IMR-90 (cell line): ENCODE results near the gene AKAP8L. TPM values are rescaled to one million over a fixed set of nuclear protein-coding genes. Genes with fewer than 3 reads are reported as not detected.

Source experiments
- ATAC-seq: fragments of 200-7000 bp; cut with Tn5 transposase; 2 replicates; pipeline ENCODE4 v1.9.1; 2020; ENCODE audit warnings: low read depth, mild to moderate bottlenecking, moderate library complexity
- BruUV-seq: library from RNA; stranded (reverse); fragments of 400-500 nt; replicated peaks from 2 replicates; lab custom pipeline; 2021; lab: Mats Ljungman, UMichigan
- CTCF ChIA-PET: fragments of 300-600 bp; formaldehyde crosslinking; extraction: SDS; loops from one replicate; lab custom pipeline; 2021; ENCODE audit warnings: antibody characterized with exemption; lab: Yijun Ruan, JAX
- POLR2A ChIA-PET: fragments of 300-600 bp; sonication (Branson Sonifier 250); formaldehyde crosslinking; loops from one replicate; lab custom pipeline; 2022; ENCODE audit warnings: antibody characterized with exemption; ENCODE audit not compliant: unreplicated experiment; lab: Charles Lee
- DNase-seq: peaks from one replicate; pipeline ENCODE4 v3.0.0; 2013
- H2AFZ ChIP-seq: replicated peaks from 2 replicates; pipeline ENCODE3; 2013; ENCODE audit warnings: low read length, mild to moderate bottlenecking; ENCODE audit not compliant: poor library complexity
- H2AK5ac ChIP-seq: 2 replicates; pipeline ENCODE4 v1.6.1; 2013; ENCODE audit warnings: low read depth, low read length, inconsistent platforms
- H2AK9ac ChIP-seq: replicated peaks from 2 replicates; pipeline ENCODE3; 2013; ENCODE audit warnings: mild to moderate bottlenecking, low read depth, low read length, moderate library complexity; ENCODE audit not compliant: poor library complexity
- H2BK120ac ChIP-seq: 2 replicates; pipeline ENCODE4 v1.6.1; 2013; ENCODE audit warnings: low read depth, low read length, inconsistent platforms
- H2BK15ac ChIP-seq: 3 replicates; pipeline ENCODE4 v1.6.1; 2013; ENCODE audit warnings: low read depth, low read length, inconsistent platforms
- H2BK20ac ChIP-seq: 2 replicates; pipeline ENCODE4 v1.6.1; 2013; ENCODE audit warnings: low read depth, mild to moderate bottlenecking, inconsistent platforms, low read length, moderate library complexity
- H2BK5ac ChIP-seq: 2 replicates; pipeline ENCODE4 v1.6.1; 2013; ENCODE audit warnings: mild to moderate bottlenecking, low read depth, low read length, inconsistent platforms; ENCODE audit not compliant: poor library complexity, severe bottlenecking
- H3K14ac ChIP-seq: replicated peaks from 2 replicates; pipeline ENCODE4 v1.6.1; 2013; ENCODE audit warnings: low read depth, low read length, inconsistent platforms
- H3K18ac ChIP-seq: 2 replicates; pipeline ENCODE4 v1.6.1; 2013; ENCODE audit warnings: low read depth, low read length, control low read depth
- H3K23ac ChIP-seq: 2 replicates; pipeline ENCODE4 v1.6.1; 2013; ENCODE audit warnings: low read depth, low read length, inconsistent platforms
- H3K27ac ChIP-seq: 2 replicates; pipeline ENCODE4 v1.5.1; 2013; ENCODE audit warnings: mild to moderate bottlenecking, control low read depth, low read length; ENCODE audit not compliant: insufficient read depth
- H3K27me3 ChIP-seq: 2 replicates; pipeline ENCODE4 v1.6.1; 2013; ENCODE audit warnings: low read length; ENCODE audit not compliant: control insufficient read depth, insufficient read depth
- H3K36me3 ChIP-seq: 2 replicates; pipeline ENCODE4 v1.6.1; 2013; ENCODE audit warnings: low read length, mixed read lengths; ENCODE audit not compliant: control insufficient read depth, insufficient read depth
- H3K4ac ChIP-seq: 2 replicates; pipeline ENCODE4 v1.6.1; 2013; ENCODE audit warnings: low read depth, low read length, inconsistent platforms
- H3K4me1 ChIP-seq: 2 replicates; pipeline ENCODE4 v1.6.1; 2013; ENCODE audit warnings: low read length, mixed read lengths; ENCODE audit not compliant: control insufficient read depth, insufficient read depth
- H3K4me2 ChIP-seq: 2 replicates; pipeline ENCODE4 v1.6.1; 2013; ENCODE audit warnings: low read depth, mild to moderate bottlenecking, control low read depth, low read length, moderate library complexity
- H3K4me3 ChIP-seq: 2 replicates; pipeline ENCODE4 v1.5.1; 2013; ENCODE audit warnings: low read depth, mild to moderate bottlenecking, control low read depth, low read length, moderate library complexity; ENCODE audit not compliant: insufficient read depth
- H3K56ac ChIP-seq: 2 replicates; pipeline ENCODE4 v1.6.1; 2013; ENCODE audit warnings: low read length, inconsistent platforms; ENCODE audit not compliant: insufficient read depth; ENCODE audit errors: extremely low read depth
- H3K79me1 ChIP-seq, 2 experiments: 2 replicates each; pipeline ENCODE4 v1.6.1; 2013; ENCODE audit warnings: low read length in 2 of 2, inconsistent platforms in 1 of 2, low read depth in 1 of 2
- H3K9ac ChIP-seq: 2 replicates; pipeline ENCODE4 v1.6.1; 2013; ENCODE audit warnings: low read depth, low read length, control low read depth
- H3K9me1 ChIP-seq: 2 replicates; pipeline ENCODE4 v1.6.1; 2013; ENCODE audit warnings: low read length, inconsistent platforms; ENCODE audit not compliant: insufficient read depth
- H3K9me3 ChIP-seq: 2 replicates; pipeline ENCODE4 v1.6.1; 2013; ENCODE audit warnings: low read length; ENCODE audit not compliant: control insufficient read depth, insufficient read depth
- H4K20me1 ChIP-seq: 2 replicates; pipeline ENCODE4 v1.6.1; 2013; ENCODE audit warnings: low read length, inconsistent platforms; ENCODE audit not compliant: insufficient read depth
- H4K5ac ChIP-seq: 2 replicates; pipeline ENCODE4 v1.6.1; 2013; ENCODE audit warnings: mild to moderate bottlenecking, low read depth, low read length, control low read depth
- H4K8ac ChIP-seq, 2 experiments: 2 replicates each; pipeline ENCODE4 v1.6.1; 2013; ENCODE audit warnings: low read depth in 2 of 2, low read length in 2 of 2, control low read depth in 1 of 2, inconsistent platforms in 1 of 2
- H4K91ac ChIP-seq: 2 replicates; pipeline ENCODE4 v1.6.1; 2013; ENCODE audit warnings: low read depth, low read length, inconsistent platforms; ENCODE audit not compliant: insufficient read depth
- NFE2L2 ChIP-seq: fragments of 150-350 bp; IDR thresholded peaks from 2 replicates; pipeline ENCODE4 v1.6.1; 2016; ENCODE audit warnings: low read depth, mild to moderate bottlenecking, low read length
- RCOR1 ChIP-seq: IDR thresholded peaks from 2 replicates; pipeline ENCODE4 v1.6.1; 2012; ENCODE audit warnings: mild to moderate bottlenecking, low read length, improper control_type of control experiment; ENCODE audit not compliant: insufficient replicate concordance
- SMC3 ChIP-seq: fragments of 150-350 bp; IDR thresholded peaks from 2 replicates; pipeline ENCODE4 v1.6.1; 2016; ENCODE audit warnings: low read depth, mild to moderate bottlenecking, antibody characterized with exemption, low read length, moderate library complexity
- WGBS, 2 experiments: methylation state at CpG; one replicate each; pipeline versions ENCODE4 v1.1.5 to v1.1.7; 2013; ENCODE audit warnings: missing lambda C conversion rate in 2 of 2; ENCODE audit not compliant: insufficient read length in 1 of 2; ENCODE audit errors: extremely low coverage in 2 of 2; 5-methylcytosine and 5-hydroxymethylcytosine counted together
- dilution Hi-C: fragments of 300-500 bp; cut with HindIII; formaldehyde crosslinking; loops from one replicate; pipeline ENCODE4 v1.14.3; 2018; ENCODE audit warnings: low sequenced_read_pairs; ENCODE audit not compliant: unreplicated experiment
- in situ Hi-C: fragments of 300-500 bp; cut with MboI; formaldehyde crosslinking; loops from 3 replicates; pipeline ENCODE4 v1.14.3; 2019; ENCODE audit warnings: low sequenced_read_pairs, inconsistent platforms, mixed read lengths
- intact Hi-C: fragments of 100-400 bp; cut with micrococcal nuclease; formaldehyde crosslinking; loops from 2 replicates; pipeline ENCODE4 v1.10.0; 2022
- polyA plus RNA-seq, 3 experiments: library from polyadenylated mRNA; depleted of rRNA; stranded (reverse); fragments of >200 nt; gene quantifications; 2 replicates each; pipeline ENCODE4 v1.2.3, GENCODE V29; 2012; ENCODE audit warnings: low replicate concordance in 1 of 3
- total RNA-seq: library from RNA; depleted of rRNA; stranded (reverse); fragments of >200 nt; gene quantifications from 2 replicates; pipeline ENCODE4 v1.2.3, GENCODE V29; 2012

AKAP8L gene
- total and polyA plus RNA-seq, 2 of the 4 experiments (the other 2 are of a cell fraction) = 43.1 to 44.6 TPM

- dilution Hi-C loops (no loop called here), in situ Hi-C loops (loop anchor here (25.0 kb wide), 1 partner anchor 865 kb away; the partner anchor contains the start of gene NDUFB7), intact Hi-C loops (no loop called here)
- Histone ChIP-seq H2BK120ac (no peak overlapping the region), H4K5ac (no peak overlapping the region), H4K91ac (no peak overlapping the region), H3K56ac (no peak overlapping the region), H3K27me3 (no peaks in the 10 kb centered on the region), H3K4me3 (no peak overlapping the region), H4K8ac (no peak overlapping the region), H3K36me3 (peaks cover 64% of the 10 kb centered on the region), H3K14ac (no peak overlapping the region), H2AK9ac (no peak overlapping the region), H3K23ac (no peak overlapping the region), H4K20me1 (peaks cover 52% of the 10 kb centered on the region), H3K4me2 (no peak overlapping the region), H3K9ac (no peak overlapping the region), H3K18ac (no peak overlapping the region), H2BK5ac (no peak overlapping the region), H2AK5ac (no peak overlapping the region), H3K79me1 (peaks cover 15 to 67% of the 10 kb centered on the region in 2 experiments), H3K4ac (no peak overlapping the region), H2BK15ac (no peak overlapping the region), H3K9me1 (peaks cover 7% of the 10 kb centered on the region; the same call in 1 of the 2 replicates), H3K27ac (no peak overlapping the region), H2AFZ (no peak overlapping the region), H3K9me3 (peaks cover 5% of the 10 kb centered on the region; the same call in 1 of the 2 replicates), H3K4me1 (peaks cover 16% of the 10 kb centered on the region), H2BK20ac (no peak overlapping the region)
- ChIA-PET CTCF (no interaction called here), POLR2A (no interaction called here)
- DNase-seq = no peak
- BruUV-seq = no TSS peak
- TF ChIP-seq SMC3 (no peak), RCOR1 (no peak), NFE2L2 (no peak)
- ATAC-seq = no peak
- WGBS, 2 experiments = 99% methylated on average over 24 of the region's 25 CpGs; no CpG with 5 or more reads in 1 of the 2 experiments
Observed at GRCh38 chr19:15427350-15427700, 8.5 kb upstream of the AKAP8L start.
